ENCODE data around the gene MLLT10. TPM values are rescaled to one million over a fixed set of nuclear protein-coding genes. Genes with fewer than 3 reads are reported as not detected.

Gene MLLT10
- total and polyA plus RNA-seq, 5 experiments from 2014 or later = 3.5 to 64.7 (median 4.6) TPM

- H3K27me3 Mint-ChIP-seq = no peaks in the 10 kb centered on the region
- no peaks in the 10 kb centered on the region for H3K9me3 Mint-ChIP-seq
- peaks cover 16 to 30% (median 27%) of the 10 kb centered on the region in 4 donors for H3K4me1 Mint-ChIP-seq
- DNase-seq (no peak), ATAC-seq (no peak)
- POLR2A ChIA-PET = no interaction called here
- H3K27ac Mint-ChIP-seq = no peak overlapping the region
- H3K4me3 Mint-ChIP-seq = no peak overlapping the region
- peaks cover 0 to 52% (median 24%) of the 10 kb centered on the region in 3 donors for H3K36me3 Mint-ChIP-seq
Measured at GRCh38 chr10:21726601-21727225, 192.7 kb downstream of the MLLT10 start.

DNA sequence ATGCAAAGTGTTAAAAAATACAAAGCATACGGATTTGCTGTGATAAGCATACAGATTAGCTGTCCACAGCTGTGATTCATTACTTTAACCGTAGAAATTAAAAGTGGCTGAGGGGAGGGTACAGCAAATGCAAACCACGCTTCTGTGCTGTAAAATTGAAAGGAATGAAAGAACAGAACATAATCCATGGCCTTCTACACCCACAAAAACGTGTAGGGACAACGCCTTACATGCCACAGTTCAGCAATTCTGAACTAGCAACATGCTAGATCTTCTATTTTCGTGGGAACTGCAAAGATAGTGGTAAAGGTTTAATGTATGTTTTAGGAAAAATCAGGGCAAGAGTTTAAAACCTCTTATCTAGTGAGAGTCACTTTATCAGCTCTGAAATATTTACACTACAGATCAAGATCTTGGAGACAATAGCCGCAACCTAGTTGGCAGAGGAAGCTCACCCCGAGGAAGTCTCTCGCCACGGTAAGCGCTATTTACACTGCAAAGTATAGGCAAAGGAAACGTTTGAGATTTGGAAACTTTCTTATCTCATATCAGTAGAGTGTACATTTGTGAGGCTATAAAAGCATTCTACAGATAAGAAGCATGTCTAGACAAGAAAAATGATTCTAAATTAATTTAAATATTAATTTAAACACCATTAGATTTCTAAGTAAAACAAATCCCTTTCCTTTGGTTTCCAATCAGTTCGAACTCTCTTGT, 193.6 kb downstream of the MLLT10 start:
- H3K4me3 Mint-ChIP-seq = no peak overlapping the region
- no peaks in the 10 kb centered on the region for H3K27me3 Mint-ChIP-seq
- peaks cover 14 to 30% (median 27%) of the 10 kb centered on the region in 4 donors for H3K4me1 Mint-ChIP-seq
- ATAC-seq (peak in 1 of 2 donors; percentile 39), DNase-seq (peak in 1 of 10 donors; percentile 9)
- POLR2A ChIA-PET = interaction anchor here (1.0 kb wide), 1 partner anchor 11 kb away, joined by 3 read pairs; no protein-coding TSS in a partner anchor
- peak overlapping the region in 5 of 10 donors; percentile 14 to 40 (median 22) for H3K27ac Mint-ChIP-seq
- H3K9me3 Mint-ChIP-seq = no peaks in the 10 kb centered on the region
- H3K36me3 Mint-ChIP-seq = peaks cover 0 to 57% (median 19%) of the 10 kb centered on the region in 3 donors

GRCh38 chr10:21728618-21729017, 194.6 kb downstream of the MLLT10 start:
- no peak for ATAC-seq
- H3K4me1 Mint-ChIP-seq = peaks cover 13 to 28% (median 26%) of the 10 kb centered on the region in 4 donors
- no peaks in the 10 kb centered on the region for H3K27me3 Mint-ChIP-seq
- H3K4me3 Mint-ChIP-seq = no peak overlapping the region
- no peak for DNase-seq
- no peaks in the 10 kb centered on the region for H3K9me3 Mint-ChIP-seq
- H3K27ac Mint-ChIP-seq = no peak overlapping the region
- peaks cover 0 to 55% (median 17%) of the 10 kb centered on the region in 3 donors for H3K36me3 Mint-ChIP-seq
- POLR2A ChIA-PET = interaction anchor here (1.0 kb wide), 1 partner anchor 10 kb away, joined by 3 read pairs; no protein-coding TSS in a partner anchor

GRCh38 chr10:21732067-21732772, 198.2 kb downstream of the MLLT10 start:
- Mint-ChIP-seq H3K36me3 (peaks cover 0 to 64% (median 16%) of the 10 kb centered on the region in 3 donors), H3K4me3 (no peak overlapping the region), H3K9me3 (no peaks in the 10 kb centered on the region), H3K4me1 (peaks cover 21 to 30% (median 25%) of the 10 kb centered on the region in 4 donors), H3K27me3 (no peaks in the 10 kb centered on the region), H3K27ac (peak overlapping the region in 1 of 10 donors; percentile 6)
- peak in 6 of 10 donors; percentile 17 to 44 (median 31) for DNase-seq
- ATAC-seq = peak; percentile 60 to 62
- POLR2A ChIA-PET = no interaction called here

GRCh38 chr10:21733710-21734109, 199.7 kb downstream of the MLLT10 start:
- POLR2A ChIA-PET = no interaction called here
- no peak for ATAC-seq
- Mint-ChIP-seq H3K4me1 (peaks cover 21 to 29% (median 25%) of the 10 kb centered on the region in 4 donors), H3K27ac (peak overlapping the region in 1 of 10 donors; percentile 60), H3K27me3 (no peaks in the 10 kb centered on the region), H3K4me3 (no peak overlapping the region), H3K36me3 (peaks cover 0 to 60% (median 14%) of the 10 kb centered on the region in 3 donors), H3K9me3 (no peaks in the 10 kb centered on the region)
- DNase-seq = no peak

GRCh38 chr10:21737106-21737505, 203.1 kb downstream of the MLLT10 start:
- Mint-ChIP-seq H3K9me3 (no peaks in the 10 kb centered on the region), H3K36me3 (peaks cover 0 to 54% (median 8%) of the 10 kb centered on the region in 3 donors), H3K27me3 (no peaks in the 10 kb centered on the region), H3K4me3 (peak overlapping the region in 3 of 10 donors; percentile 1 to 30 (median 13)), H3K4me1 (peaks cover 33 to 55% (median 50%) of the 10 kb centered on the region in 4 donors), H3K27ac (peak overlapping the region; percentile 37 to 90 (median 82))
- POLR2A ChIA-PET = no interaction called here
- DNase-seq = peak in 1 of 10 donors; percentile 12
- ATAC-seq = peak in 1 of 2 donors; percentile 8

DNA sequence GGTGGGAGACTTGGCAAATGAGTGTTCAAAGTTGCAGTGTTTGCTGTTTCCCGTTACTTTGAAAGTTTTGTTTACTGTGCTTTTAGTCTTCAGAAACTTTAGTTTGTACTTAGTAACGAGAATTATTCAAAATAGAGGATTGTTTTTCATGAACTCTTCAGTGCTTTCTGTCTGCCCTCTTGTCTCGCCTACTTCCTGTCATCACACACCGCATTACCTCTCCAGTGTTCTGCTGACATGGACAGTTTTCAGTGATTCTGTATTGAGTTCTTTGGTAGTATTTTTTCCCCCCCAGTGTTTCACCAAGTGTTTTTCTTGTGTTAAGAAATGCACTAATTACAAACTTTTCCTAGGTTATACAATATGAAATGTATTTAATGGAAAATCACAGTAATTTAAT, 207.0 kb downstream of the MLLT10 start:
- Mint-ChIP-seq H3K4me3 (peak overlapping the region in 5 of 10 donors; percentile 10 to 67 (median 46)), H3K4me1 (peaks cover 28 to 51% (median 46%) of the 10 kb centered on the region in 4 donors)

GRCh38 chr10:21742740-21743412, 208.8 kb downstream of the MLLT10 start:
- Mint-ChIP-seq H3K36me3 (peaks cover 0 to 55% (median 4%) of the 10 kb centered on the region in 3 donors), H3K27ac (peak overlapping the region in 8 of 10 donors; percentile 35 to 96 (median 65)), H3K9me3 (peaks cover 0 to 2% (median 0%) of the 10 kb centered on the region in 9 donors), H3K4me3 (no peak overlapping the region), H3K27me3 (no peaks in the 10 kb centered on the region), H3K4me1 (peaks cover 21 to 51% (median 47%) of the 10 kb centered on the region in 4 donors)
- POLR2A ChIA-PET = no interaction called here
- DNase-seq (no peak), ATAC-seq (no peak)

More for the DNA sequence above, 207.0 kb downstream of the MLLT10 start:
- H3K27ac Mint-ChIP-seq = peak overlapping the region; percentile 73 to 96 (median 92)
- peaks cover 0 to 62% (median 6%) of the 10 kb centered on the region in 3 donors for H3K36me3 Mint-ChIP-seq
- H3K27me3 Mint-ChIP-seq = no peaks in the 10 kb centered on the region
- peaks cover 0 to 2% (median 0%) of the 10 kb centered on the region in 9 donors for H3K9me3 Mint-ChIP-seq
- ATAC-seq (peak; percentile 93 to 94), DNase-seq (peak in 6 of 10 donors; percentile 19 to 67 (median 45))
- POLR2A ChIA-PET = no interaction called here

GRCh38 chr10:21744223-21744622, 210.2 kb downstream of the MLLT10 start:
- Mint-ChIP-seq H3K36me3 (peaks cover 0 to 44% (median 4%) of the 10 kb centered on the region in 3 donors), H3K27me3 (no peaks in the 10 kb centered on the region), H3K27ac (peak overlapping the region in 8 of 10 donors; percentile 33 to 85 (median 68)), H3K4me1 (peaks cover 18 to 45% (median 39%) of the 10 kb centered on the region in 4 donors), H3K9me3 (peaks cover 0 to 2% (median 0%) of the 10 kb centered on the region in 9 donors), H3K4me3 (no peak overlapping the region)
- ATAC-seq (no peak), DNase-seq (no peak)
- POLR2A ChIA-PET = interaction anchor here (0.6 kb wide), 1 partner anchor 43 kb away, joined by 4 read pairs; no protein-coding TSS in a partner anchor

GRCh38 chr10:21746118-21746517, 212.1 kb downstream of the MLLT10 start:
- no peaks in the 10 kb centered on the region for H3K27me3 Mint-ChIP-seq
- peaks cover 0 to 34% (median 4%) of the 10 kb centered on the region in 3 donors for H3K36me3 Mint-ChIP-seq
- peak; percentile 71 to 90 for ATAC-seq
- POLR2A ChIA-PET = interaction anchor here (1.3 kb wide), 1 partner anchor 19 kb away, joined by 3 read pairs; no protein-coding TSS in a partner anchor
- H3K4me1 Mint-ChIP-seq = peaks cover 11 to 26% (median 22%) of the 10 kb centered on the region in 4 donors
- peak overlapping the region; percentile 36 to 93 (median 86) for H3K27ac Mint-ChIP-seq
- peak in 2 of 10 donors; percentile 18 to 35 for DNase-seq
- peak overlapping the region in 8 of 10 donors; percentile 5 to 78 (median 50) for H3K4me3 Mint-ChIP-seq
- H3K9me3 Mint-ChIP-seq = peaks cover 0 to 2% (median 0%) of the 10 kb centered on the region in 9 donors

DNA sequence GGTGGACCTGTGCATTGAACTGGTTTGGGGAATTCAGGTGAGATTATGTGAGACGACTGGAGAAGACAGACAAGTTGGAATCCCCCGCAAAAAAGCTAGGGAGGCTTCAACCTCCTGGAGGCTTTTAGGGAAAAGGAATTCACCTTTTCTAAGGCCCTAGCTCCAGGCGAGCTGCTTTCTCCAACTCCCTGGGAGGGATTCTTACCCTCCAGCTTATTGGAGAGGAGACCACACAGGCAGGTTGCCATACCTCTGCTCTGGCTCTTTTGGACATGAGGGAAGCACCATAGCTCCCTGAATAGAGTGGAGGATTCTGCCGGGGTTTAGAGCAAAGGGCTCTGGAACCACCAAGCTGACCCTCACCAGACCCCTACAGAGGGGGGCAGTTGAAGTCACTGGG, 213.8 kb downstream of the MLLT10 start:
- POLR2A ChIA-PET = no interaction called here
- Mint-ChIP-seq H3K27me3 (no peaks in the 10 kb centered on the region), H3K36me3 (peaks cover 0 to 23% (median 4%) of the 10 kb centered on the region in 3 donors), H3K4me1 (peaks cover 11 to 24% (median 19%) of the 10 kb centered on the region in 4 donors), H3K9me3 (peaks cover 0 to 2% (median 0%) of the 10 kb centered on the region in 9 donors), H3K4me3 (peak overlapping the region in 1 of 10 donors; percentile 4), H3K27ac (peak overlapping the region in 9 of 10 donors; percentile 14 to 79 (median 41))
- ATAC-seq (no peak), DNase-seq (no peak)
